HG02970 (cell line): ENCODE data around the gene ACAD10.
"Not testable (repeated sequence)": the region's sequence is repeated elsewhere in the genome, so short reads cannot be mapped to it uniquely, and the experiment has no call there.

Experiments
- ATAC-seq: cut with Tn5 transposase; IDR thresholded peaks from one replicate; pipeline ENCODE4 v1.9.1; 2021; ENCODE audit warnings: mild to moderate bottlenecking, moderate library complexity, moderate number of reproducible peaks; ENCODE audit not compliant: unreplicated experiment, low FRiP score

ACAD10 gene

GRCh38 chr12:111686574-111687105, 787 bp downstream of the ACAD10 start:
- no peak for ATAC-seq

- no peak for ATAC-seq
These were observed 1.4 kb downstream of the ACAD10 start for GRCh38 chr12:111687255-111687654.

GRCh38 chr12:111687952-111688351, 2.1 kb downstream of the ACAD10 start:
- no peak for ATAC-seq

- ATAC-seq: no peak
These were observed 5.4 kb downstream of the ACAD10 start for GRCh38 chr12:111691262-111691661.

- no peak for ATAC-seq
These were observed 6.8 kb downstream of the ACAD10 start for GRCh38 chr12:111692575-111693210.

- ATAC-seq: no peak
These were observed 8.0 kb downstream of the ACAD10 start for GRCh38 chr12:111693818-111694217.

GRCh38 chr12:111699962-111700361, 14.1 kb downstream of the ACAD10 start:
- no peak for ATAC-seq

- no peak for ATAC-seq
These were observed 19.8 kb downstream of the ACAD10 start for GRCh38 chr12:111705672-111706071.

GRCh38 chr12:111706145-111706544, 20.3 kb downstream of the ACAD10 start:
- no peak for ATAC-seq

GRCh38 chr12:111715279-111715678, 29.4 kb downstream of the ACAD10 start:
- no peak for ATAC-seq

- ATAC-seq: not testable (repeated sequence)
These were observed 33.5 kb downstream of the ACAD10 start for GRCh38 chr12:111719316-111719715.

- ATAC-seq: no peak
These were observed 34.6 kb downstream of the ACAD10 start for GRCh38 chr12:111720457-111720856.

- ATAC-seq: not testable (repeated sequence)
These were observed 38.0 kb downstream of the ACAD10 start for GRCh38 chr12:111723646-111724360.

- no peak for ATAC-seq
These were observed 42.9 kb downstream of the ACAD10 start for GRCh38 chr12:111728795-111729194.

GRCh38 chr12:111730420-111730819, 44.6 kb downstream of the ACAD10 start:
- ATAC-seq: no peak

GRCh38 chr12:111732786-111733185, 46.9 kb downstream of the ACAD10 start:
- no peak for ATAC-seq

- no peak for ATAC-seq
These were observed 47.6 kb downstream of the ACAD10 start for GRCh38 chr12:111733340-111733915.

- ATAC-seq: not testable (repeated sequence)
These were observed 53.7 kb downstream of the ACAD10 start for GRCh38 chr12:111739524-111739923.

- ATAC-seq: no peak
These were observed 55.5 kb downstream of the ACAD10 start for GRCh38 chr12:111741235-111741812.

- ATAC-seq: no peak
These were observed 59.4 kb downstream of the ACAD10 start for GRCh38 chr12:111745211-111745610.

GRCh38 chr12:111747333-111747732, 61.5 kb downstream of the ACAD10 start:
- ATAC-seq: no peak
